GM15510 (cell line): ENCODE measurements around the gene DHRS2.

Experiments
- POLR2A ChIP-seq: IDR thresholded peaks from 3 replicates; pipeline ENCODE4 v1.6.1; 2011; ENCODE audit warnings: borderline replicate concordance; ENCODE audit not compliant: insufficient read length; ENCODE audit errors: extremely low read depth

The DHRS2 gene

GRCh38 chr14:23623962-23624361 is 12.2 kb upstream of the DHRS2 start:
- no peak for TF ChIP-seq POLR2A

- no peak for TF ChIP-seq POLR2A
Observed at GRCh38 chr14:23624830-23625404, 11.2 kb upstream of the DHRS2 start.

- TF ChIP-seq POLR2A: no peak
Observed at GRCh38 chr14:23626946-23627345, 9.2 kb upstream of the DHRS2 start.

- TF ChIP-seq POLR2A: no peak
Observed at GRCh38 chr14:23627961-23628360, 8.2 kb upstream of the DHRS2 start.

GRCh38 chr14:23629204-23629603 is 7.0 kb upstream of the DHRS2 start:
- TF ChIP-seq POLR2A: no peak

- no peak for TF ChIP-seq POLR2A
Observed at GRCh38 chr14:23629832-23630396, 6.2 kb upstream of the DHRS2 start.

GRCh38 chr14:23630687-23631086 is 5.5 kb upstream of the DHRS2 start:
- TF ChIP-seq POLR2A: no peak

- TF ChIP-seq POLR2A: no peak
Observed at GRCh38 chr14:23631234-23631633, 4.9 kb upstream of the DHRS2 start.

GRCh38 chr14:23631702-23632460 is 4.3 kb upstream of the DHRS2 start:
- no peak for TF ChIP-seq POLR2A

GRCh38 chr14:23632461-23633159 is 3.6 kb upstream of the DHRS2 start:
- no peak for TF ChIP-seq POLR2A

GRCh38 chr14:23633160-23633701 is 2.9 kb upstream of the DHRS2 start:
- TF ChIP-seq POLR2A: no peak

- TF ChIP-seq POLR2A: no peak
Observed at GRCh38 chr14:23638414-23639047, 2.4 kb downstream of the DHRS2 start.

GRCh38 chr14:23639048-23639890 is 3.1 kb downstream of the DHRS2 start:
- no peak for TF ChIP-seq POLR2A

- no peak for TF ChIP-seq POLR2A
Observed at GRCh38 chr14:23639891-23640523, 3.8 kb downstream of the DHRS2 start.

- TF ChIP-seq POLR2A: no peak
Observed at GRCh38 chr14:23640524-23641141, 4.5 kb downstream of the DHRS2 start.
